G401.6 (cell line): ENCODE results near the gene PKD1L1.
A peak's percentile ranks its signal among the peaks of the same experiment; 100 is the strongest.
"Not testable (repeated sequence)": the region's sequence is repeated elsewhere in the genome, so short reads cannot be mapped to it uniquely, and the experiment has no call there.

ENCODE experiments used
- FAIRE-seq: peaks from 2 replicates; lab custom pipeline; 2012; peaks lifted over from hg19 to GRCh38; lab: Jason Lieb, UNC

PKD1L1 gene

GRCh38 chr7:47954231-47954911 lies 6.1 kb upstream of the PKD1L1 start:
- FAIRE-seq: no peak

- FAIRE-seq: no peak
Observed at GRCh38 chr7:47953822-47954221, 5.6 kb upstream of the PKD1L1 start.

- FAIRE-seq: no peak
Observed at GRCh38 chr7:47952224-47952623, 4.0 kb upstream of the PKD1L1 start.

- no peak for FAIRE-seq
Observed at GRCh38 chr7:47951374-47951773, 3.1 kb upstream of the PKD1L1 start.

- no peak for FAIRE-seq
Observed at GRCh38 chr7:47950714-47951113, 2.4 kb upstream of the PKD1L1 start.

GRCh38 chr7:47949703-47950102 lies 1.4 kb upstream of the PKD1L1 start:
- no peak for FAIRE-seq

GRCh38 chr7:47947355-47947749 lies 914 bp downstream of the PKD1L1 start:
- no peak for FAIRE-seq

GRCh38 chr7:47946581-47947354 lies 1.5 kb downstream of the PKD1L1 start:
- no peak for FAIRE-seq

- FAIRE-seq: peak; percentile 72
Observed at GRCh38 chr7:47945261-47946015, 2.8 kb downstream of the PKD1L1 start.

- no peak for FAIRE-seq
Observed at GRCh38 chr7:47944536-47945260, 3.6 kb downstream of the PKD1L1 start.

- no peak for FAIRE-seq
Observed at GRCh38 chr7:47943676-47944474, 4.4 kb downstream of the PKD1L1 start.

- FAIRE-seq: not testable (repeated sequence)
Observed at GRCh38 chr7:47942651-47943050, 5.6 kb downstream of the PKD1L1 start.

- no peak for FAIRE-seq
Observed at GRCh38 chr7:47942132-47942531, 6.1 kb downstream of the PKD1L1 start.

GRCh38 chr7:47941136-47941844 lies 7.0 kb downstream of the PKD1L1 start:
- no peak for FAIRE-seq

- no peak for FAIRE-seq
Observed at GRCh38 chr7:47940088-47941013, 7.9 kb downstream of the PKD1L1 start.

- no peak for FAIRE-seq
Observed at GRCh38 chr7:47939425-47940036, 8.7 kb downstream of the PKD1L1 start.

- peak; percentile 55 for FAIRE-seq
Observed at GRCh38 chr7:47938574-47939165, 9.6 kb downstream of the PKD1L1 start.

- no peak for FAIRE-seq
Observed at GRCh38 chr7:47937711-47938573, 10.3 kb downstream of the PKD1L1 start.
